WTC11 (cell line): ENCODE measurements around the gene ADISSP. TPM values are rescaled to one million over a fixed set of nuclear protein-coding genes. Genes with fewer than 3 reads are reported as not detected.

Source experiments
- ATAC-seq: fragments of 200-7000 bp; cut with Tn5 transposase; 2 replicates; pipeline ENCODE4 v1.10.0; 2021; ENCODE audit warnings: mild to moderate bottlenecking, moderate library complexity
- CTCF ChIA-PET: fragments of 300-600 bp; sonication (Branson Sonifier 250); formaldehyde crosslinking; loops from one replicate; lab custom pipeline; 2021; ENCODE audit warnings: antibody characterized with exemption; lab: Charles Lee
- POLR2A ChIA-PET: fragments of 350-600 bp; sonication (Branson Sonifier 250); formaldehyde crosslinking; loops from one replicate; lab custom pipeline; 2021; ENCODE audit warnings: antibody characterized with exemption; lab: Charles Lee
- DNase-seq: peaks from one replicate; pipeline ENCODE4 v3.0.0; 2021; ENCODE audit warnings: low spot score
- H3K27ac Mint-ChIP-seq: 2 replicates; pipeline ENCODE4 v1.8.0; 2021; ENCODE audit warnings: mixed read lengths
- H3K27me3 Mint-ChIP-seq: 2 replicates; pipeline ENCODE4 v1.8.0; 2021; ENCODE audit warnings: low read depth, mild to moderate bottlenecking, moderate library complexity, mixed read lengths
- H3K36me3 Mint-ChIP-seq: 2 replicates; pipeline ENCODE4 v1.8.0; 2021; ENCODE audit warnings: mixed read lengths
- H3K4me1 Mint-ChIP-seq: 2 replicates; pipeline ENCODE4 v1.8.0; 2022; ENCODE audit warnings: mixed read lengths
- H3K4me3 Mint-ChIP-seq: 2 replicates; pipeline ENCODE4 v1.8.0; 2021; ENCODE audit warnings: mild to moderate bottlenecking, moderate library complexity, mixed read lengths
- H3K9me3 Mint-ChIP-seq: 2 replicates; pipeline ENCODE4 v1.8.0; 2021; ENCODE audit warnings: mixed read lengths
- AFF4 ChIP-seq: sonication (generic); formaldehyde crosslinking; IDR thresholded peaks from 2 replicates; pipeline ENCODE4 v1.8.1; 2023; ENCODE audit warnings: mild to moderate bottlenecking, missing genetic modification reagents, borderline replicate concordance
- FOXP1 ChIP-seq: sonication (generic); formaldehyde crosslinking; IDR thresholded peaks from 2 replicates; pipeline ENCODE4 v1.8.0; 2022; ENCODE audit warnings: missing genetic modification reagents, mild to moderate bottlenecking, moderate library complexity, borderline replicate concordance
- GABPB1 ChIP-seq: sonication (generic); formaldehyde crosslinking; IDR thresholded peaks from 2 replicates; pipeline ENCODE4 v1.8.1; 2023; ENCODE audit warnings: mild to moderate bottlenecking, missing genetic modification reagents
- HMGA2 ChIP-seq: fragments of 250-450 bp; sonication (Bioruptor Pico); IDR thresholded peaks from 2 replicates; pipeline ENCODE4 v1.4.0; 2021; ENCODE audit warnings: mild to moderate bottlenecking, moderate library complexity
- NFE2L1 ChIP-seq: sonication (generic); formaldehyde crosslinking; IDR thresholded peaks from 2 replicates; pipeline ENCODE4 v1.8.1; 2023; ENCODE audit warnings: missing genetic modification reagents
- PRDM15 ChIP-seq: sonication (generic); formaldehyde crosslinking; IDR thresholded peaks from 2 replicates; pipeline ENCODE4 v1.8.0; 2022; ENCODE audit warnings: missing genetic modification reagents
- TEAD1 ChIP-seq: sonication (generic); formaldehyde crosslinking; IDR thresholded peaks from 2 replicates; pipeline ENCODE4 v1.8.0; 2022; ENCODE audit warnings: mild to moderate bottlenecking, missing genetic modification reagents
- ZNF263 ChIP-seq: sonication (generic); formaldehyde crosslinking; IDR thresholded peaks from 2 replicates; pipeline ENCODE4 v1.8.1; 2022; ENCODE audit warnings: low read depth, mild to moderate bottlenecking, moderate library complexity, missing genetic modification reagents
- ZNF281 ChIP-seq: sonication (generic); formaldehyde crosslinking; IDR thresholded peaks from 2 replicates; pipeline ENCODE4 v1.8.0; 2023; ENCODE audit warnings: mild to moderate bottlenecking, missing genetic modification reagents
- ZNF425 ChIP-seq: fragments of 250-450 bp; sonication (Bioruptor Pico); conservative IDR thresholded peaks from 2 replicates; pipeline ENCODE4 v1.9.0; 2021; ENCODE audit warnings: mild to moderate bottlenecking
- total RNA-seq: library from RNA; stranded (reverse); gene quantifications from 3 replicates; pipeline ENCODE4 v1.2.3, GENCODE V29; 2021
- TF ChIP-seq, protein P1 (sequence below): fragments of 250-450 bp; sonication (Bioruptor Pico); IDR thresholded peaks from 2 replicates; pipeline ENCODE4 v1.9.0; 2021; ENCODE audit warnings: mild to moderate bottlenecking
- TF ChIP-seq, protein P2 (sequence below): sonication (generic); formaldehyde crosslinking; IDR thresholded peaks from 2 replicates; pipeline ENCODE4 v1.8.0; 2022; ENCODE audit warnings: mild to moderate bottlenecking, missing genetic modification reagents

The ADISSP gene
- total RNA-seq, 1 experiment from 2014 or later: 129 TPM

GRCh38 chr20:3781153-3781910, 13.8 kb upstream of the ADISSP start, which contains the start of gene SPEF1:
Gene SPEF1 (minus strand): TSS chr20:3781448. CDS start chr20:3781287, 161 bp downstream.
- H3K27ac Mint-ChIP-seq: peak within 1 kb of the TSS; percentile 29; the same call in 1 of the 2 replicates
- peak within 1 kb of the TSS; percentile 67 for H3K4me3 Mint-ChIP-seq
- H3K9me3 Mint-ChIP-seq: no peaks in the 10 kb centered on the region
- POLR2A ChIA-PET: interaction anchor here (0.6 to 1.0 kb wide), 3 partner anchors 37 to 69 kb away, joined by 3 to 5 read pairs (median 5); no protein-coding TSS in a partner anchor
- TF ChIP-seq NFE2L1 (CRISPR knock-in tag): no peak
- TF ChIP-seq GABPB1 (CRISPR knock-in tag): peak; percentile 55; the same call in 1 of the 2 replicates
- TF ChIP-seq, protein P1, sequence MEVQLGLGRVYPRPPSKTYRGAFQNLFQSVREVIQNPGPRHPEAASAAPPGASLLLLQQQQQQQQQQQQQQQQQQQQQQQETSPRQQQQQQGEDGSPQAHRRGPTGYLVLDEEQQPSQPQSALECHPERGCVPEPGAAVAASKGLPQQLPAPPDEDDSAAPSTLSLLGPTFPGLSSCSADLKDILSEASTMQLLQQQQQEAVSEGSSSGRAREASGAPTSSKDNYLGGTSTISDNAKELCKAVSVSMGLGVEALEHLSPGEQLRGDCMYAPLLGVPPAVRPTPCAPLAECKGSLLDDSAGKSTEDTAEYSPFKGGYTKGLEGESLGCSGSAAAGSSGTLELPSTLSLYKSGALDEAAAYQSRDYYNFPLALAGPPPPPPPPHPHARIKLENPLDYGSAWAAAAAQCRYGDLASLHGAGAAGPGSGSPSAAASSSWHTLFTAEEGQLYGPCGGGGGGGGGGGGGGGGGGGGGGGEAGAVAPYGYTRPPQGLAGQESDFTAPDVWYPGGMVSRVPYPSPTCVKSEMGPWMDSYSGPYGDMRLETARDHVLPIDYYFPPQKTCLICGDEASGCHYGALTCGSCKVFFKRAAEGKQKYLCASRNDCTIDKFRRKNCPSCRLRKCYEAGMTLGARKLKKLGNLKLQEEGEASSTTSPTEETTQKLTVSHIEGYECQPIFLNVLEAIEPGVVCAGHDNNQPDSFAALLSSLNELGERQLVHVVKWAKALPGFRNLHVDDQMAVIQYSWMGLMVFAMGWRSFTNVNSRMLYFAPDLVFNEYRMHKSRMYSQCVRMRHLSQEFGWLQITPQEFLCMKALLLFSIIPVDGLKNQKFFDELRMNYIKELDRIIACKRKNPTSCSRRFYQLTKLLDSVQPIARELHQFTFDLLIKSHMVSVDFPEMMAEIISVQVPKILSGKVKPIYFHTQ (CRISPR knock-in tag): peak; percentile 69; the same call in 1 of the 2 replicates
- 0 out of 2 replicates have a peak, but pooled peaks have one; percentile 9 for TF ChIP-seq TEAD1 (CRISPR knock-in tag)
- no peak for TF ChIP-seq ZNF263
- no peak for TF ChIP-seq ZNF425 (CRISPR knock-in tag)
- no peak for TF ChIP-seq PRDM15 (CRISPR knock-in tag)
- no peak for TF ChIP-seq ZNF281 (CRISPR knock-in tag)
- 0 out of 2 replicates have a peak, but pooled peaks have one; percentile 20 for TF ChIP-seq FOXP1 (CRISPR knock-in tag)
- TF ChIP-seq AFF4: no peak
- TF ChIP-seq HMGA2 (CRISPR knock-in tag): no peak
- TF ChIP-seq, protein P2, sequence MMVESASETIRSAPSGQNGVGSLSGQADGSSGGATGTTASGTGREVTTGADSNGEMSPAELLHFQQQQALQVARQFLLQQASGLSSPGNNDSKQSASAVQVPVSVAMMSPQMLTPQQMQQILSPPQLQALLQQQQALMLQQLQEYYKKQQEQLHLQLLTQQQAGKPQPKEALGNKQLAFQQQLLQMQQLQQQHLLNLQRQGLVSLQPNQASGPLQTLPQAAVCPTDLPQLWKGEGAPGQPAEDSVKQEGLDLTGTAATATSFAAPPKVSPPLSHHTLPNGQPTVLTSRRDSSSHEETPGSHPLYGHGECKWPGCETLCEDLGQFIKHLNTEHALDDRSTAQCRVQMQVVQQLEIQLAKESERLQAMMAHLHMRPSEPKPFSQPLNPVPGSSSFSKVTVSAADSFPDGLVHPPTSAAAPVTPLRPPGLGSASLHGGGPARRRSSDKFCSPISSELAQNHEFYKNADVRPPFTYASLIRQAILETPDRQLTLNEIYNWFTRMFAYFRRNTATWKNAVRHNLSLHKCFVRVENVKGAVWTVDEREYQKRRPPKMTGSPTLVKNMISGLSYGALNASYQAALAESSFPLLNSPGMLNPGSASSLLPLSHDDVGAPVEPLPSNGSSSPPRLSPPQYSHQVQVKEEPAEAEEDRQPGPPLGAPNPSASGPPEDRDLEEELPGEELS: no peak
- ATAC-seq: peak; percentile 58
- H3K36me3 Mint-ChIP-seq: peaks cover 4% of the 10 kb centered on the region; the same call in 1 of the 2 replicates
- H3K4me1 Mint-ChIP-seq: peaks cover 45% of the 10 kb centered on the region
- peaks cover 42% of the 10 kb centered on the region for H3K27me3 Mint-ChIP-seq
- CTCF ChIA-PET: interaction anchor here (0.6 to 2.9 kb wide), 35 partner anchors 9 to 304 kb away, joined by 3 to 53 read pairs (median 4); partner anchors contain the start of genes ADAM33, ADISSP, AP5S1 and MAVS
- DNase-seq: peak; percentile 83
